Activated naive CD4-positive, alpha-beta T cell treated with Interleukin-2 at 50 U/mL for 16 hours (primary cell): Measurements from ENCODE around the gene BARX2.

Experiments
- DNase-seq: peaks from one replicate; pipeline ENCODE4 v3.0.0-alpha.2; 2020

Gene BARX2

DNA sequence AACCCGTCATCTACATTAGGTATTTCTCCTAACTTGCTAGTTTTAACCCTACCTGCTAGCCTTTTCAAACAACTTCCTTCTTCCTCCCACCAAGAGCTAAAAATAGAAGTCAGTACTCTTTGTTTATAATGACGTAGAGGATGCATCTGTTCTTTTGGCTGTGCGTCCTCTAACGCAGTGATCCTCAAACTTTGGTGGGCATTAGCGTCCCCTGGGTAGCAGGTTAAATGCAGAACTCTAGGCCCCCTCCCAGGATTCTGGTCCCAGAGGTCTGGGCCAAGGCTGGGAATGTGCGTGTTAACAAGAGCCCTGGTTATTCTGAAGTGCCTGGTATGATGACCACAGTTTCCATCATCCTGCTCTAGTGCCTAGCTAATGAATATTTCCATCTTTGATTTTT lies 67.6 kb downstream of the BARX2 start:
- no peak for DNase-seq

- no peak for DNase-seq
These were observed 68.6 kb downstream of the BARX2 start for GRCh38 chr11:129444274-129444673.

GRCh38 chr11:129445226-129445625 lies 69.6 kb downstream of the BARX2 start:
- no peak for DNase-seq

DNA sequence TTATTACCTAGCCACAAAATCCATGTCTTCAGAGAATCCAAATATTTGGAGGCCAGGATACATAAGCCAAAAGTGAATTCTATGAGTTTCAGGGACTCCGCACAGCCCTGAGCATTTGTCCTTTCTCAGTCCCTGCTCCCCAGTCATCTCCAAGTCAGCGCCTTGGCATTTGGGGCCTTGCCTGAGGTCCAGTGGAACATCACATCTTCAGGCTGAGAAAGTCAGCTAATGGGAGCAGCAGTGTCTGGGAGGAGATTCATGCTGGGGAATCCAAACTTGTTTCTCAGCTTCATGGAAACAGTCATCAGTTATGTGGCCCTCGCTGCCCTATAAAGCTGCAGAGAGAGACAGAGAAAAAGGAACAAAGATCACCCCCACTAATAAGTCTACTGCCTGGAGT lies 70.9 kb downstream of the BARX2 start:
- no peak for DNase-seq

DNA sequence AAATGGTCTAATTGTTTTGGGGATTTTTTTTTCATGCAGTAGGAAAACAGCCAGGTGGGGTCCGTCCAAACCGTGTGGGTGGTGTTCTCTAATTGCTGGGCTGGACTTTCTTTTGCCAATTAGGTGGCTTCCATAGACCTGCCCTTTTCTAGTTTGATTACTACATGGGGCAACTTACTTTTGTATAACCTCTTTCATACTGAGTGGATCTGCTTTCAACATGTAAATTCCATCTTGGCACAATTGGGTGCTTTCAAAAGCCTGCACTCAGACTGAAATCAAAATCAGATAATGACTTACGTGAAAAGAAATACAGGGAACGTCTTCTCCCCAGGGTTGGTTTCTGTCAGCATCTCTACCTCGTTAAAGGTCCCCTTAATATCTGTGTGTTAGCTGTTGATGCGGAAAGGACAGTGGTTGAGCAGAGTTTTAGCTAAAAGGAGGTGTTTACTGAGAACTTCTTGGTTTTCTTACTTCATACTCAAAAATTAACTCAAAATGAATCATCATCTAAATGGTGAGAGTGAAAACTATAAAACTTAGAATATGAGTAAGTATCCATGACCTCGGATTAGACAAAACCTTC lies 72.1 kb downstream of the BARX2 start:
- DNase-seq: no peak

DNA sequence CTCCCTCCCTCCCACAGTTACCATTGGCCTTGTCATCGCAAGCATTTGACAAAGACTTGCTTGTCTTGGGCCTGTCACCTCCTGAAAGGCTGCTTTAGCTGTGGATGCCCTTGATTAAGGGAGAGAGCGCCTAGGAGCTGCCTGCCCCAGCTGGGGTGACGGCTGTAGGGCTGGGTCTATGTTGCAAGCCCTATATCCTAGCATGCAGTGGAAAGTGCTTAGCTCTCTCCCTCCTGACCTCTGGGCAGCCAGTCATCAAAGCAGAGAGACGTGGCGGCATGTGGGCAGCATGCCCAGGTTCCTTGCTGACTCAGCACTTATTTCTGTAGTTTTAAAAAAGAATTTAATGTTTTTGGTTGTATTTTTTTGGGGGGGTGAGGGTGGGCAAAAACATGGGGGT lies 75.9 kb downstream of the BARX2 start:
- no peak for DNase-seq

DNA sequence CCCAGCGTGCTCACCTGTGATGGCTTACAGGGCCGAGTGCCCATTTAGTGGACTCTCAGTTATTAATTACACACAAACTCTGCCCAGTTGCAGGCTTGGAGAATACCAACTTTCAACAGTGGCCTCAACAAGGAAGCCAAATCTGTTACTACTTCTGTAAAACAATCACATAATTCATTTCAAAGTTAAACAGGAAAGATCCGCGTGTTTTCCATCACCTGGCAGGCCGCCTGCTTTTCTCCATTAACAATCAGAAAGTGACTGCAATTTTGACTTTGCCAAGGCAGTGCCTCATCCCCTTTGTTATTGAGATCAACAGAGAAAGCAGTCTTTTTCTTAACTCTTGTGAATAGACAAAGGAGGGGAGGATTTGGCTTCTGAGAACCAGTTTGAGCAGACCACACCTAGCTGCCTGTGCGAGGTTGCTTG lies 77.7 kb downstream of the BARX2 start:
- DNase-seq: no peak

GRCh38 chr11:129455101-129455500 lies 79.5 kb downstream of the BARX2 start:
- no peak for DNase-seq

DNA sequence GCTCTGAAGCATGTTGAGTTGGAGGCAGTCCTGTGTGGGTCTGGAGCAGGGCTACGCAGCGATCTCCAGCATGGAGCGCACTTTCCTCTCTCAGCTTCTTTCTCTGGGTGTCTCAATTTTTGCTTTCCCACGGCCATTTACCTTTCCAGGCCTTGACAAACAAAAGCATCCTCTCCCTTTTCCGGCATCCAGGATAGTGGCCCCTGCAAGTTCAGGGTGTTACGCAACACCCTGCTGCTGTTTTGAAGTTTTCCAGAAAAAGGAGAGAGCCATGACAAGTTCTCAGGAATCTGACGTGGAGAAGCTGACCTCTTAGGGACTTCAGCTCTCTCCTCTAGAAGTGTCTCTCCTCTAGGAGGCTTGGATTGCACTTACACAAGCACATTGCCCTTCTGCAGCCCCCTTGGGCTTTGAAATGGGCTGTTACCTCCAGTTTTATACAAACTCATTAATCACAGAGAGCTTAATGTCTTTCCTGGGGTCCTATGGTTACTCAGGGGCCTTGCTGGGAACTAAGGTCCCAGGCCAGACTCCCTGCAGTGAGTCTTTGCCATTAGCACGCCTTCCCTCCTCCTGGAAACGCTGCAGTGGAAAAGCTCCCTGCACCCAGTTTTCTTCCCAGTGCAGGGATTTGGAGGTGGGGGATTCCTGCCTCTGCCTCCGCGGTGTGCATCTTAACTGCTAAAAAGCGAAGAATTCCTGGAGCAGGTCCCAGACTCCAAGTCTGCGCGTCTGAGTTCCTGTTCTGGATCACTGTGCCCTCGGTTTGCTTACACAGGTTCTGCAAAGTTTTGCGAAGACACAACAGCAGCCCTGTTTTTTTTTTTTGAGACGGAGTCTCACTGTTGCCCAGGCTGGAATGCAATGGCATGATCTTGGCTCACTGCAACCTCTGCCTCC lies 80.4 kb downstream of the BARX2 start:
- no peak for DNase-seq

- DNase-seq: no peak
These were observed 81.7 kb downstream of the BARX2 start for GRCh38 chr11:129457321-129457720.

- DNase-seq: no peak
These were observed 82.6 kb downstream of the BARX2 start for GRCh38 chr11:129458278-129458677.

GRCh38 chr11:129458756-129459535 lies 83.3 kb downstream of the BARX2 start:
- no peak for DNase-seq

GRCh38 chr11:129460714-129461113 lies 85.1 kb downstream of the BARX2 start:
- no peak for DNase-seq

- no peak for DNase-seq
These were observed 108.4 kb downstream of the BARX2 start for GRCh38 chr11:129484068-129484467.

DNA sequence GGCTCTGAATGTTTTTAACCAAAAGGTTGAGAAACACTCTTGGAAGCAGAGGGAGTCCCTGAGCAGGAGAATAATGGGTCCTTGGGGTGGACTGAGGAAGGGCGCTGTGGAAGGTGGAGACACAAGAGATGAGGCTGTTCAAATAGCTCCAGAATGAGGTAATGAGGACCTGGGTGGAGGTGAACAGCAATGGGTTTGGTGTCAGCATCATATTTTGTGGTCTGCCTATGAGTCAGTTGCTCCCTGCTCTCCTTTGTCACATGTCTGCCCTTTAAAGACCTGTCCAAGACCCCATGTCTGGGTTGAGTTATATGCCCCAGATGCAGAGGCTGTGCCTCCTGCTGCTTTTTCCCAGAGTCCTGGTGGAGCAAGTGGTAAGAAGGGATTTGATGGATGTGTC lies 113.6 kb downstream of the BARX2 start:
- no peak for DNase-seq

DNA sequence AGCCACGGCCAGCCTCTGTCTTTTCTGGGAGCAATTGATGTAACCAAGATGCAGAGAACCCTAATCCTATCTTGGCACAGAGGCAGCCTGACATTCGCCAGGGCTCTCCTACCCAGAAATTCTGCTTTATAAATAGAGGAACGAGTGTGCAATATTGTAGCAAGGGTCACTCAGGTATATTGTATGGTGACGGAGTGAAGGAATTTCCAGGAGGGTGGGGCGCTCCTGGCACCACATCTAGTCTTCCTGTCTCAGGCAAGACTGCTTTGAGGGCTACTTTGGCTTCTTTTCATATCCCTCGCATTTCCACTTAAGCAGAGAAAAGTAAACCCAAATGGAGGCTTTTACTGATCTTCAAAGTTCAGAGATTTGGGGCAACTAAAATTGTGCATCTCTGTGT lies 114.4 kb downstream of the BARX2 start:
- no peak for DNase-seq

DNA sequence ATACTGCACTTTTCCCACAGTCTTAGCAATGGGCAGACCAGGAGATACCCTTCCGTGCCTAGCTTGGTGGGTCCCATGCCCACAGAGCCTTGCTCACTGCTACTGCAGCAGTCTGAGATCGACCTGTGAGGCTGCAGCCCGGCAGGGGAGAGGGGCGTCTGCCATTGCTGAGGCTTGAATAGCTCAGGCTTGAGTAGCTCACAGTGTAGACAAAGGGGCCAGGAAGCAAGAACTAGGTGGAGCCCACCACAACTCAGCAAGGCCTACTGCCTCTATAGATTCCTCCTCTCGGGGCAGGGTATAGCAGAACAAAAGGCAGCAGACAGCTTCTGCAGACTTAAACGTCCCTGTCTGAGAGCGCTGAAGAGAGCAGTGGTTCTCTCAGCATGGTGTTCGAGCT lies 118.1 kb downstream of the BARX2 start:
- DNase-seq: no peak
